ENCODE data around the gene MED17. TPM values are rescaled to one million over a fixed set of nuclear protein-coding genes. Genes with fewer than 3 reads are reported as not detected.

MED17 gene
- total RNA-seq, 2 donors from 2014 or later: 47.7 to 60.6 TPM

DNA sequence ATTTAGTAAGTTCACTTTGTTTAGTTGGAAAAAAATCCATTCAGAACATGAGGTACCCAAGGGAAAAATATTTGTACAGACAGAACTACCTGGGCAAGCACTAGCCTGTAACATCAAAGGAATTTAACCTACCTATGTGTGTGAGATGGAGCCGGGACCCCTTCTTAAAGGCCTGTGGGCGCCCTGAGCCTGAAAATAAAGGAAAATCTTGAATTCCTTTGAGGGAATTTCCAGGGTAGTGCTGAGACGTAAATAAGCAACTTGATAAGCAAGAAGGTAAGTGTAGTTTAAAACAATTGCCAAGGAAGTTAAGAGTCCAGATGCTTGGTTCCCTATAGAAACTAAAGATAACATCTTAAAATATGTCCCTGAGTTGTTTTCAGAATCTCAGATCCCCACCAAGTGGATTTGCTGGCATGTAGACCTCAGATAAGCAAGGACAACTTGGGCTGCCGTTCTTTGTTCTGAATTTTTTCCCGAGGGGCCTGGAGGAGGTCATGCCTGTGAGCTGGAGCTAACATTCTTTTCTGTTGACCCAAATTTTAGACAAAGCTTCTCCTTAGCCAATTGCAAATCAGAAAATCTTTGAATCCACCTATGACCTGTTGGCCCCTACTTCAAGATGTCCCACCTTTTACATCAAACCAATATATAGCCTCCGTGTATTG lies 31.0 kb downstream of the MED17 start:
- Mint-ChIP-seq H3K9me3 (no peaks in the 10 kb centered on the region), H3K27ac (no peak overlapping the region), H3K27me3 (no peaks in the 10 kb centered on the region), H3K4me1 (ENCODE audit: low read depth in 2 of 2) (peaks cover 0 to 3% of the 10 kb centered on the region in 2 donors), H3K36me3 (peaks cover 4% of the 10 kb centered on the region), H3K4me3 (no peak overlapping the region)
- DNase-seq (ENCODE audit: low spot score) (no peak), ATAC-seq (no peak)

DNA sequence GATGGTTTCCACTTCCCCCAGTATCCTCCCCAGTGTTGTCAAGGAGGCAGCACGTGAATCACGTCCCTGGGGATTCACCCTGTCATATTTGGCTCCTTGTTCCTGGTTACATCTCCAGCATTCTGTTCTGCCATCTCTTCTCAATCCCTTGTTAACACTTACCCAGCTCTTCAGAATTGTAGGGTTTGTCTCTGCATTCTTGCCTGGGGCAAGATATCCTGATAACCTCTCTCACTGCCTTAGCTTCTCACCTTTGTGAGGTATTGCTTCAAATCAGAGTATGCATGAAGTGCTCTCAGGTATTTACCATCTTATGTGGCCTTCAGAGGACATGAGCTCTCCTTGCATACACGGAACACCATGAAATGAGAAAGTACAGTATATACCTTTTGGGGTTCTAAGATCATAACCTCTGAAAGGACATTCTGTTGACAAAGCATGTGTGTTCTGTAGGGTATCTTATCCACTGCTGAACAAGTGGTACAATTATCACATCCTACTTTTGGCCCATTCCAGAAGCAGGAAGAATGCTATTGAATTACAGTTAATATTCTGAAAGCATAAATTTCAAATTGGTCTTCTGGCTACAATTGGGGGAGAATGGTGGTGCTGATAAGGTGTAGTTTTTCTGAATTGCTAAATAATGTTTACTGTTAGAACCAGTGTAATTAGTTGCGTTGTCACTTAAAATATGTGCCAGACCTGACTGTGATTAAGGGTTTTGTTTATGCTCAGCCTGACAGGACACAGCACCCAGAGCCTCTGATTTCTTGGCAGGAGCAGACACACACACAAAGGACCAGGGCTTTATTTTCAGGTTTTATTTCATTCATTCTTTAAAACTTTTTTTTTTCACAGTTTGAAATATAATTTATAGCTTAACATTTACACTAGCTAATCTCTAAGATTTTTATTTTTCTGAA lies 33.6 kb downstream of the MED17 start:
- Mint-ChIP-seq H3K4me1 (ENCODE audit: low read depth in 2 of 2) (peaks cover 0 to 3% of the 10 kb centered on the region in 2 donors), H3K27me3 (no peaks in the 10 kb centered on the region), H3K36me3 (no peaks in the 10 kb centered on the region), H3K9me3 (no peaks in the 10 kb centered on the region), H3K27ac (no peak overlapping the region), H3K4me3 (no peak overlapping the region)
- DNase-seq (ENCODE audit: low spot score) (no peak), ATAC-seq (no peak)

DNA sequence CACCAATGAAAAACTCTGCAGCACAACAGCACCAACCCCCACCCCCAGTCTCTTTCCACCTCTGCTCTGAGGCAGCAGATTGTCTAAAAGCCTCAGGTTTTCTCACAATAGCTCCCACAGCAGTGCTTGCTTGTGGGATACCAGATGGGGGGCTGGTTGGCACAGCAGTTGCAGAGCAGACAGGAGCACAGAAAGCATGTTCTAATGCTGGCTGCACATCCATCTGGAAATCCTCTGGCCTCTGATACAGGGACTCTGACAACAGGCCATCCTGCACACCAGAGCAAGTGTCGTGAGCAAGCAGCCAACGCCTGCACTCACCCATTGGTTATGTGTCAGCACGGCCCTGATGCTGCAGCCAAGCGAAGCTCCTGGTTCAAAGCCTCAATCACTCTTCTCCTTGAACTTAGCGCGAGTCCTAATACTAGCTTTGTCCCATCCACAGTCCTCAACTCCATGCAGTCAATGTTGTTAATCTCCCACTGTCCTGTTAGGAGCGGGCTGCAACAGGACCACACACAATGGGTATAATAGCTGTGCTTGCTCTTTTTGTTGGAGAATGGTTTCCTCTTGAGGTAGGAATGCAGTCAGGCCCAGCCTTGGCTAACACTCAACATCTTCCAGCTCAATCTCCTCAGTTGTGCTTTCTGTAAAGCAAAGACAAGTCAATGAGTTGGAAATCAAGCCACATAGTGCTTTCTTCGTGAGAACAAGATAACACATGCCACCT lies 36.0 kb downstream of the MED17 start:
- Mint-ChIP-seq H3K36me3 (no peaks in the 10 kb centered on the region), H3K27me3 (peaks cover 0 to 2% of the 10 kb centered on the region in 2 donors), H3K4me3 (no peak overlapping the region), H3K27ac (no peak overlapping the region), H3K9me3 (no peaks in the 10 kb centered on the region), H3K4me1 (ENCODE audit: low read depth in 2 of 2) (peaks cover 0 to 3% of the 10 kb centered on the region in 2 donors)
- peak in 1 of 2 donors; percentile 45 for ATAC-seq
- DNase-seq (ENCODE audit: low spot score): no peak

DNA sequence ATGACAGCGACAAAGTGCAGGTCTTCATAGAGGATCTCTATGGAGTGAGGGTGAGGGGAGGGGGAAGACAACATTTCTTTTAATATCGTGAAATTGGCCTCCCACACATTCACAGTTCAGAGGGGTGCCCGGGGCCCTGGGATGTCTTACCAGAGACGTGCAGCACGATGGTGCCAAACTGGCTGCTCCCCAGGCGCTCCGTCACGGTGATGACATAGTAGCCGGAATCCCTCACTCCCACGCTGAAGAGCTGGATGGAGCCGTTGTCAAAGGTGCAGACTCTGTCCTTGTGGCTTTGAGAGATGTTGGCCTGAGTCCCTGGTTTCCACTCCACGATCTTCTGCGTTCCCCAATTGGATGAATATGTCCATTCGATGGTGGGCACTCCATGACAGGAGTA lies 36.8 kb downstream of the MED17 start:
- Mint-ChIP-seq H3K9me3 (no peaks in the 10 kb centered on the region), H3K27me3 (peaks cover 0 to 2% of the 10 kb centered on the region in 2 donors), H3K27ac (no peak overlapping the region), H3K36me3 (no peaks in the 10 kb centered on the region), H3K4me1 (ENCODE audit: low read depth in 2 of 2) (peaks cover 0 to 3% of the 10 kb centered on the region in 2 donors), H3K4me3 (no peak overlapping the region)
- ATAC-seq (no peak), DNase-seq (ENCODE audit: low spot score) (no peak)

DNA sequence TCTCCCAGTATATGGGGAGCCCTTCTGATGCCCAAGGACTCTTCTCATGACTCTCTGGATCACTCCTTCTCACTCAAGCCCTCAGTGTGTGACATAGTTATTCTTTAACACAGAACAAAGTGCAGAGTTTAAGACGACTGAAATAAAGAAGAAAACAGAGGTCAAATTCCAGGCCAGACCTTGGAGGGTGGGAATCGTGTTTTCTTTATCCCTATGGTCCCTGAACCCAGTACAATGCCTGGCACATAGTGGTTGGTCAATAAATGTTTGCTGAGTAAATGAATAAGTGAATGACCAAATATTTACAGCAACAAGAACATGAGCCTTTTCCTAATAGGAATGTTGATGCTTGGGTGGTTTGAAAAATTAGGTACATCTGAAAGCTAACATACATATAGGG lies 37.5 kb downstream of the MED17 start:
- no peaks in the 10 kb centered on the region for H3K9me3 Mint-ChIP-seq
- peaks cover 0 to 2% of the 10 kb centered on the region in 2 donors for H3K27me3 Mint-ChIP-seq
- H3K4me1 Mint-ChIP-seq (ENCODE audit: low read depth in 2 of 2): peaks cover 0 to 3% of the 10 kb centered on the region in 2 donors
- ATAC-seq (no peak), DNase-seq (ENCODE audit: low spot score) (no peak)
- H3K4me3 Mint-ChIP-seq: no peak overlapping the region
- no peak overlapping the region for H3K27ac Mint-ChIP-seq
- H3K36me3 Mint-ChIP-seq: no peaks in the 10 kb centered on the region

DNA sequence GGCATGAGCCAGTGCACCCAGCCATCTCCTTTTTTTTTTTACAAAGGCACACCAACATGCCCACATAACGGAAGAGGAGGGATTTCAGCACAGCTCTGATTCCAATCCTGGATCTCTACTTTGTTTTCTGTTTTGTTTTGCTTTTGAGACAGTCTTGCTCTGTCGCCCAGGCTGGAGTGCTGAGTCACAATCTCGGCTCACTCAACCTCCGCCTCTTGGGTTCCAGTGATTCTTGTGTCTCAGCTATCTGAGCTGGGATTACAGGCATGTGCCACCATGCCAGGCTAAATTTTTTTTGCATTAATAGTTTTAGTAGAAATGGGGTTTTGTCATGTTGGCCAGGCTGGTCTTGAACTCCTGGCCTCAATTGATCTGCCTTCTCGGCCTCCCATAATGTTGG lies 38.3 kb downstream of the MED17 start:
- H3K9me3 Mint-ChIP-seq: no peaks in the 10 kb centered on the region
- no peak overlapping the region for H3K4me3 Mint-ChIP-seq
- no peak overlapping the region for H3K27ac Mint-ChIP-seq
- no peak for ATAC-seq
- H3K27me3 Mint-ChIP-seq: peaks cover 0 to 2% of the 10 kb centered on the region in 2 donors
- no peak for DNase-seq (ENCODE audit: low spot score)
- H3K36me3 Mint-ChIP-seq: no peaks in the 10 kb centered on the region
- peaks cover 0 to 3% of the 10 kb centered on the region in 2 donors for H3K4me1 Mint-ChIP-seq (ENCODE audit: low read depth in 2 of 2)

DNA sequence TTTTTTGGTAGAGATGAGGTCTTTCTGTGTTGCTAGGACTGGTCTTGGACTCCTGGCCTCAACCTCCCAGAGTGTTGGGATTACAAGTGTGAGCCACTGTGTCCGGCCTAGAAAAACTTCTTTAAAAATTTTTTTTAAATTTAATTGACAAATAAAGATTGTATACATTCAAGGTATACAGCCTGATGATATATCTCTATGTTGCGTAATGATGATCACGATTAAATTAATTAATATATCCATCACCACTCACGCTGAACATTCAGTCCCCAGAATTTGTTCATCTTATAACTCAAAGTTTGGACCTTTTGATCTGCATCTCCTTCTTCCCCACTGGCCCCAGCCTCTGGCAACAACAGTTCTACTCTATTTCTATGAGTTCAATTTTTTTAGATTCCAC lies 39.1 kb downstream of the MED17 start:
- DNase-seq (ENCODE audit: low spot score) (no peak), ATAC-seq (no peak)
- H3K27me3 Mint-ChIP-seq: peaks cover 0 to 2% of the 10 kb centered on the region in 2 donors
- no peak overlapping the region for H3K27ac Mint-ChIP-seq
- H3K4me3 Mint-ChIP-seq: no peak overlapping the region
- no peaks in the 10 kb centered on the region for H3K9me3 Mint-ChIP-seq
- H3K4me1 Mint-ChIP-seq (ENCODE audit: low read depth in 2 of 2): no peaks in the 10 kb centered on the region
- no peaks in the 10 kb centered on the region for H3K36me3 Mint-ChIP-seq

DNA sequence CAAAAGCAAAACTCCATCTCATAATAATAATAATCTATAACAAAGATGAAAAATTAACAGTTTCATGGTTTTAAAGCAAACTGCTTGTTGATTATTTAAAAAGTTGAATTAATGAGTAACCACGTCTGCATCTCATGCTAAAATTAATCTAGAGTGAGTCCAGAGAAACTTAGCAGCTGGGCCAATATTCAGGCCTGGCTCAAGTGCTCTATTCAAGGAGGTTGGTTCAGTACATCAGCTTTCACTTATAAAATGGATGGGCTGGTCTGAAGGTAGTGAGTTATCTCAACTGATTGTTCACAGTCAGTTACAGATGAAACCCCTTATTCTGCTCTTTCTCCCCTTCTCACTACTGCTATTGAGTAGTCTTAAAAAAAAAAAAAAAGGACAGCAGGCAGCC lies 43.3 kb downstream of the MED17 start:
- ATAC-seq (no peak), DNase-seq (ENCODE audit: low spot score) (no peak)
- Mint-ChIP-seq H3K9me3 (no peaks in the 10 kb centered on the region), H3K4me3 (no peak overlapping the region), H3K36me3 (no peaks in the 10 kb centered on the region), H3K4me1 (ENCODE audit: low read depth in 2 of 2) (no peaks in the 10 kb centered on the region), H3K27ac (no peak overlapping the region), H3K27me3 (peaks cover 0 to 2% of the 10 kb centered on the region in 2 donors)

DNA sequence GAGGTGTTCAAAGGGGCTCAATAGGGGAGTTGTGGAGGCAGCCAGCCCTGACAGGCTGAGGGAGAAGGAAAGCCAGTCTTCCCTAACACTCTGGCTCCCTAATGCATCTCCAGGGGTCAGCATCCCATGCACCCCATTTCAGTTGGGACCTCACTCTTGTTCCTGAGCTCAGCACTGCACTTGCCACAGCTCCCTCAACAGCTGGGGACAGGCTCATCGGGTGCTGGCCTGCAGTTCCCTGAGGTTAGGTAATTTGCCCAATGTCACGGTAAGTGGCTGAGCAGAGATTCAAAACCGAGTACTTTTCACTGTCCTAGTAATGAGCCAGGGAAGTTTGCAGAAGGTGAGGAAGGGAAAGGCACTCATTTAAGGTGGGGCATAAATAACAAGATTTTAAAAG lies 45.5 kb downstream of the MED17 start:
- H3K27me3 Mint-ChIP-seq: peaks cover 5 to 6% of the 10 kb centered on the region in 2 donors
- DNase-seq (ENCODE audit: low spot score) (no peak), ATAC-seq (peak in 1 of 2 donors; percentile 34)
- no peaks in the 10 kb centered on the region for H3K9me3 Mint-ChIP-seq
- no peaks in the 10 kb centered on the region for H3K4me1 Mint-ChIP-seq (ENCODE audit: low read depth in 2 of 2)
- H3K27ac Mint-ChIP-seq: no peak overlapping the region
- no peaks in the 10 kb centered on the region for H3K36me3 Mint-ChIP-seq
- no peak overlapping the region for H3K4me3 Mint-ChIP-seq

DNA sequence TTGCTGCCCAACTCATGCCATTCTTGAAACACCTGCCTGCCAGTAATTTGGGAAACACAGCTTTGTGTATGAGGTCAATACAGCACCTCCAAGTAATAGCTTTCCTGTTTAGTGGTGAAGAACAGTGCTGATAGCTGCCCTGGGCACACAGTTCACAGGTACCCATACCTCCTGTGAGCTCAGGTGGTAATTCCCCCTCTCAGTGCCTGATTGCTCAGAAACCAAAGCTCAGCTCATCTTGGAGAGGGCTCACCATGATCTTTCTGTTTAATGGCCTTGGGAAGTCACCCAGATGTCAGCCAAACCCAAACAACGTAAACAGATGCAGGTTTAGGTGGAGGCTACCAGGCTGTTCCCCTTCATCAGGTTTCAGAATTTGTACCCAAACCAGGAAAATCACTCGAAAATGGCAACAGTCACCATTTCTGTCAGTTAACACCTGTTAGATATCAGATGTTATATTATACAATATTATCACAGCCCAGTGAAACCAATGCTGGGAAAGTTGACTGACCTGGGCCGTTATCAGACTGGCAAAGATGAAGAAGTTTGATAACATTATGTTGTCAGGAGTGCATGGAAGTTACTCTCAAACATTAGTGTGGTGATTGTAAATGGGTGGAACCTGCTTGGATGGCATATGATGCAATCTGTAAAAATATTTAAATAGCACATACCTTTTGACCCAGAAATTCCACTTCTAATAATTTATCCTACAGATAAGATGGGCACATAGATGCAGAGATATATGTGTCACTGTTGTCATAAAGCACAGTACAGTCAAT lies 47.5 kb downstream of the MED17 start:
- no peaks in the 10 kb centered on the region for H3K36me3 Mint-ChIP-seq
- H3K27ac Mint-ChIP-seq: no peak overlapping the region
- DNase-seq (ENCODE audit: low spot score) (no peak), ATAC-seq (no peak)
- no peak overlapping the region for H3K4me3 Mint-ChIP-seq
- H3K9me3 Mint-ChIP-seq: no peaks in the 10 kb centered on the region
- H3K27me3 Mint-ChIP-seq: peaks cover 5 to 6% of the 10 kb centered on the region in 2 donors
- no peaks in the 10 kb centered on the region for H3K4me1 Mint-ChIP-seq (ENCODE audit: low read depth in 2 of 2)

DNA sequence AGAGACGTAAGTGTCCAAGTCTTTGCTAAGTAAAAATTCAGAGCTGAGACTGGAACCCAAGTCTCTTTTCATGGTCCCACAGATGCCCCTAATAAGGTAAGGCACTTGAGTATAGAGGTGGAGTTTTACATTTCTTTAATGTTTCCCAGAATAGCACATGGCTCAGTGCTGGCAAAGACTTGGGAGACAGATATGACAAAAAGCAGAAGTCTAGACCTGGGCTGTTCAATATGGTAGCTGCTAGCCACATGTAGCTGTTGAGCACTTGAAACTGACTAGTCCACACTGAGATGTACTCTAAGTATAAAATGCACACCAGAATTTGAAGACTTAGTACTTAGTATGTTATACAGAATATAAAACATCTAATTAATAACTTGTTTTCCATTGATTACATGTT lies 48.7 kb downstream of the MED17 start:
- ATAC-seq (no peak), DNase-seq (ENCODE audit: low spot score) (no peak)

DNA sequence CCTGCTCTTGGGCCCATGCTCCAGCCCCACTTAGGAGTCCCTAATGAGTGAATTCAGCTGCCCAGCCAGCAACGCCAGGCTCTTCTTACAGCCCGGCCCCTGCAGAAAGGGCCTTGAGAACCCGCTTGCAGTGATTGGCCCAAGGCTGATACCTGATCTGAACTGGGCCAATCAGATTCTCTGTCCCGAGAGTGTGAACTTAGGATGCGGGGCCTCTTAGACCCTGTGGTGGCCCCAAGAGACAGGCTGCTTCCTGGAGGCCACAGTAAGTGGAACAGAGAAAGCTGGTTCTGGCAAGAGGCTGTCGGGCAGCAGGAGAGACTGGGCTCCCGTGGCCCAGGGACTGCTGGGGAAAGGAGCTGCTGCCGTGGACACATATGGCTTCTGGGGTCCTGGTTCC lies 54.9 kb downstream of the MED17 start:
- Mint-ChIP-seq H3K27ac (no peak overlapping the region), H3K9me3 (no peaks in the 10 kb centered on the region), H3K4me3 (no peak overlapping the region), H3K36me3 (no peaks in the 10 kb centered on the region), H3K4me1 (ENCODE audit: low read depth in 2 of 2) (no peaks in the 10 kb centered on the region), H3K27me3 (peaks cover under 1 to 1% of the 10 kb centered on the region in 2 donors)
- ATAC-seq (no peak), DNase-seq (ENCODE audit: low spot score) (no peak)

More for the DNA sequence above, 48.7 kb downstream of the MED17 start:
- Mint-ChIP-seq H3K36me3 (no peaks in the 10 kb centered on the region), H3K27ac (no peak overlapping the region), H3K9me3 (no peaks in the 10 kb centered on the region), H3K4me3 (no peak overlapping the region), H3K27me3 (peaks cover 5 to 6% of the 10 kb centered on the region in 2 donors), H3K4me1 (ENCODE audit: low read depth in 2 of 2) (no peaks in the 10 kb centered on the region)

DNA sequence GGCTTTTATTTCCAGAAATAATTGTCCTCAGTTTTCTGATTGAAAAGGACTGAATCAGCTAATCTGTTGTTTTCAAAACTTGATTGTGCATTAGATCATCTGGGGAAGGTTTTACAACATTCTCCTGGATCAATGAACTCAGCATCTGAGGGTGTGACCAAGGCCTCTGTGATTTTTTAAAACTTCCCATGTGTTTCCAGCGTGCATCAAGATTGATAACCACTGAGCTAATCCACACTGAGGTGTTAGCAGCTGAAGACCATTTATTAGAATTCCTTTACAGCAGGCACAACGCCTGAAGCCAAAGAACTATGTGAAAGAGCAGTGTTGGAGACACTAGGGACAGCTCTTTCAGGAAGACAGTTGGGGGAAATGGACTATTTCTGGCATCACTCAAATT lies 56.1 kb downstream of the MED17 start:
- Mint-ChIP-seq H3K36me3 (no peaks in the 10 kb centered on the region), H3K27me3 (no peaks in the 10 kb centered on the region), H3K4me3 (no peak overlapping the region), H3K9me3 (no peaks in the 10 kb centered on the region), H3K4me1 (ENCODE audit: low read depth in 2 of 2) (no peaks in the 10 kb centered on the region), H3K27ac (no peak overlapping the region)
- no peak for DNase-seq (ENCODE audit: low spot score)
- no peak for ATAC-seq

Measured in natural killer cell treated with Interleukin-12 subunit alpha and Interleukin-12 subunit beta and Interleukin-15 and Interleukin-18, amount 100 ng/mL, for 72 hours (primary cell).